ENCODE results near the gene CFAP92.

The CFAP92 gene, protein sequence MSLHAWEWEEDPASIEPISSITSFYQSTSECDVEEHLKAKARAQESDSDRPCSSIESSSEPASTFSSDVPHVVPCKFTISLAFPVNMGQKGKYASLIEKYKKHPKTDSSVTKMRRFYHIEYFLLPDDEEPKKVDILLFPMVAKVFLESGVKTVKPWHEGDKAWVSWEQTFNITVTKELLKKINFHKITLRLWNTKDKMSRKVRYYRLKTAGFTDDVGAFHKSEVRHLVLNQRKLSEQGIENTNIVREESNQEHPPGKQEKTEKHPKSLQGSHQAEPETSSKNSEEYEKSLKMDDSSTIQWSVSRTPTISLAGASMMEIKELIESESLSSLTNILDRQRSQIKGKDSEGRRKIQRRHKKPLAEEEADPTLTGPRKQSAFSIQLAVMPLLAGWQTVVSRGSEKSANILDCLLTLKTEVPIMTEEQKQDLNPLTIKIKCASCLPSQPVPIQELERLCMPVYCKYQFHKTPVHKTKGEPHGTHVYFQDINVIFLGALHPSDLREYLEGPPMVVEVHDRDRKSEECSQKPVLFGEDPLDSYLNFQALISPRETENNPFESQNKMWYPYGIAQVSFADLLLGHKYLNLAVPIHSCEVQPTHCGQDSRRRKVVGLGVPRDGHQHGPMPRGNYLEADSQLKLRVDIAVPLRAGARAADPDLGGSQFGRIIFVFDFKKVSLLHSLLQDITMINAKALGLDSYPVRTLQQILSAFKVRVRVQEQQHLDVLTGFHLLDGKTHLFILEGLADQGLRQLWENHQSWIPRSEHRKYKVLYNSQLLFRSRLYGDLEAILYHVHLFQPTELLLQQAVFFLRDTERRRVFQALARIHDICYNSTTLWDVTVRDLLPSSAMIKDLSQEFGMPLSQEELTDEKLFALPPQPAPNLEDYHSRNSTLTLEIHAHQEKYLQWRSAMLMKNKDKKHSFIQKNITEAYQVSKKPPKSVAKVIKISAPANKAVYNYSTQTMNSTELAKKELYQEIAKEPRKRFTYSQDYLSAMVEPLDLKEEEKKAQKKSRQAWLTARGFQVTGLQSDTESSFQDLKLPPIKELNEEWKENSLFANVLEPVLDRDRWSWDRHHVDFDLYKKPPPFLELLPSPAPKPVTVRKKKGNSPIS

GRCh38 chr3:128993461-128994172 is at the start of gene CFAP92:
CFAP92 (minus strand) TSS chr3:128994076; CDS start chr3:128993304, 772 bp downstream.
- no peak for TF ChIP-seq POLR2A (IDR thresholded peaks at IDR 0.05; ENCODE audit: low read depth, low read length)
- FAIRE-seq (no peak), DNase-seq (ENCODE audit: insufficient read length, low spot score) (no peak)

DNA sequence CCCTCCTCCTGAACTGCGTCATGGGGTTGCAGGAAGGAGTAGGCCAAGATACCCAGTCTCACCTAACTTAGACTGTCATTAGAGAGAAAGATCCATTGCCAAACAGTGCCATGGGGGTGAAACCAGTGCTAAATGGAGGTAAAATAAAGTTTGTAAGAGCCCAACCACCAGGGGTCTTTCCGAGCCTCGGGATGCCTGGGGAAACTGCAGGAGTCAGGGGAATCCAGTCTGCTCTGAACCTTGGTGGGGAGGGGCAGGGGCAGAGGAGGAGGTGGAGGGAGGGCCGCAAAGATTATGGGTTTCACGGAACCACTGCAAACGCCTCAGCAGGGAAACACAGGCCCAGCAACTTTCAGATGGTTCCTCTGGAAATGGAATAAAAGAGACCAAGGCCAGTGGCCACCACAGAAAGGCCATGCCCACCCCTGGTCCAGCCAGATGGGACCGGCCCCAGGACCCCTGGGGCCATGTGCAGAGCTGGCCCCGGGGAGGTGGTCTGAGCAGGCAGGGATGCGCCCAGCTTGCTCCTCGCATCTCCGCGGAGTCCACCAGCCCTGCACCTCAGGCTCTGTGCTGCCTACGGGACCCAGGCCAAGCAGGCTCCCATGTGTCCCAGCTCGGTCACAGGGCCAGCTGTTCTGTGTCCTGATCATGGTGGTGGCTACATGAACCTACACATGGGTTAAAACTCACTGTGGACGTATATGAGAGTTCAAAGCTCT is 46.9 kb upstream of the CFAP92 start:
- TF ChIP-seq POLR2A (IDR thresholded peaks at IDR 0.05; ENCODE audit: low read depth, low read length), result no peak
- DNase-seq (ENCODE audit: insufficient read length, low spot score) (no peak), FAIRE-seq (no peak)

DNA sequence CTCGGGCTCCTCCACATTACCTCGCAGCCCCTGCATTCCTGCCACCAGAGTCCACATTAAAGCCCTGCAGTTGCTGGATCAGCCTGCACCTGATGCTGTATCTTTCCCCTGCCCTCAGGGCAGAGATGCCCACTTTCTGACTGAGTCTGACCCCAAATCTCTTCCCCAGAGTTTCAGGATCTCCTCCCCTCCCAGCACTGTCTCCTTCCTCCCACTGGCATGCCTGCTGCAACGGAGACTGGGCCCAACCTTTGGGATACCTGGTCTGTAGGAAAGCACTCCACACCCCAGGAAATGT is 46.1 kb upstream of the CFAP92 start:
- DNase-seq (ENCODE audit: insufficient read length, low spot score) (no peak), FAIRE-seq (no peak)
- no peak for TF ChIP-seq POLR2A (IDR thresholded peaks at IDR 0.05; ENCODE audit: low read depth, low read length)

- no peak for TF ChIP-seq POLR2A (IDR thresholded peaks at IDR 0.05; ENCODE audit: low read depth, low read length)
- DNase-seq (ENCODE audit: insufficient read length, low spot score), result no peak
- FAIRE-seq, result no peak
These were observed 45.6 kb upstream of the CFAP92 start for GRCh38 chr3:129039271-129040038.

GRCh38 chr3:129038121-129038855 is 44.4 kb upstream of the CFAP92 start:
- DNase-seq (ENCODE audit: insufficient read length, low spot score) (no peak), FAIRE-seq (no peak)
- TF ChIP-seq POLR2A (IDR thresholded peaks at IDR 0.05; ENCODE audit: low read depth, low read length), result no peak

DNA sequence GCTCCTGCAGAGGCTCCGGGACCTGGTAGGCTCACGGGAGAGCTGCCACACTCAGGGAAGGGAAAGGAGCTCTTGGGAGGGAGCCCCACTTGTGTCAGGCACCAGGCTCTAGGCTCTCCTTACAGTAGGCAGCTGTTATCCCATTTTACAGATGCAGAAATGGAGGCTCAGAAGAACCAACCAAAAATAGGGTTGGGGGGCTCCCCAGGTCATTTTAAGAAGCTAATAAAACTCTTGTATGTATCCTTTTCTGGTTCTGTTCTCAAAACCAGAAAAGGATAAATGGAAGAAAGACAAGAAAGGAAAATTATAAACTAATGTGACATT is 43.2 kb upstream of the CFAP92 start:
- DNase-seq (ENCODE audit: insufficient read length, low spot score), result no peak
- no peak for TF ChIP-seq POLR2A (IDR thresholded peaks at IDR 0.05; ENCODE audit: low read depth, low read length)
- FAIRE-seq, result no peak

DNA sequence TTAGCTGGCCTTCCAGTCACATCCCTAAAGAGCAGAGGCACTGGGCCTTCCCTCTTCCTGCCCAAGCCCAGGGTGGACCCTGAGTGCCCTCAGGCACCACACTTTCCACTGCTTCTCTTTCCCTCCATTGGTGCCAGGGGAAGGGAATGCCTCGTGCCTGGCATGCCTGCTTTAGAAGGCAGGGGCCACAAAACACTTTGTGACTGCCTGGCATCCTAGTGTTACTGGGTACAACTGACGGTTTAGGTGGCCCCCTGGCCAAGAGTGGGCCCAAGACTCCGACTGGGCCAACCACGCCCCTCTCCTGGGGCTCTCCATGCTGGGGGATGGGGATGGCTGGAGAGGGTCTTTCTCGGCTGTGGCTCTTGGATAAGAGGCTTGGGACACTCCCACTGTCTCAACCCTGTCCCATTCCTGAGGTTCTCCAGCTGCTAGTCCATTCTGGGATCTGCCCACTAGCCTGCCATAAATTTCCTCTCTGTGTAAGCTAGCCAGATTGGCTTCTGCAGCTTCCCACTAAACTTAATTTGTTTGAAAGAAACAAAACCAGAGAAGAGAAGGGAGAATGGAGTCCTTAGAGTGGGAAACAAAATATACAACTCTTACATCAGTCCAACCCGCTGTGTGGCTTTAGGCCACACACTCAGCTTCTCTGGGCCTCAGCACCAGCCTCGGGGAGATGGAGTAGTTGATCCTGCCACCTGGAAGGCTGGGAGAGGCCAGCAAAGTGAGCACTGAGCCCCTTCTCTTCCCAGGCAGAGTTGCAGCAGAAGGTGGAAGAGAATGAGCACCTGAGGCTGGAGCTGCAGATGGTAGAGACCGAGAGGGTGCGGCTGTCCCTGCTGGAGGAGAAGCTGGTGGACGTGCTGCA is 42.6 kb upstream of the CFAP92 start:
- no peak for DNase-seq (ENCODE audit: insufficient read length, low spot score)
- no peak for TF ChIP-seq POLR2A (IDR thresholded peaks at IDR 0.05; ENCODE audit: low read depth, low read length)
- no peak for FAIRE-seq

DNA sequence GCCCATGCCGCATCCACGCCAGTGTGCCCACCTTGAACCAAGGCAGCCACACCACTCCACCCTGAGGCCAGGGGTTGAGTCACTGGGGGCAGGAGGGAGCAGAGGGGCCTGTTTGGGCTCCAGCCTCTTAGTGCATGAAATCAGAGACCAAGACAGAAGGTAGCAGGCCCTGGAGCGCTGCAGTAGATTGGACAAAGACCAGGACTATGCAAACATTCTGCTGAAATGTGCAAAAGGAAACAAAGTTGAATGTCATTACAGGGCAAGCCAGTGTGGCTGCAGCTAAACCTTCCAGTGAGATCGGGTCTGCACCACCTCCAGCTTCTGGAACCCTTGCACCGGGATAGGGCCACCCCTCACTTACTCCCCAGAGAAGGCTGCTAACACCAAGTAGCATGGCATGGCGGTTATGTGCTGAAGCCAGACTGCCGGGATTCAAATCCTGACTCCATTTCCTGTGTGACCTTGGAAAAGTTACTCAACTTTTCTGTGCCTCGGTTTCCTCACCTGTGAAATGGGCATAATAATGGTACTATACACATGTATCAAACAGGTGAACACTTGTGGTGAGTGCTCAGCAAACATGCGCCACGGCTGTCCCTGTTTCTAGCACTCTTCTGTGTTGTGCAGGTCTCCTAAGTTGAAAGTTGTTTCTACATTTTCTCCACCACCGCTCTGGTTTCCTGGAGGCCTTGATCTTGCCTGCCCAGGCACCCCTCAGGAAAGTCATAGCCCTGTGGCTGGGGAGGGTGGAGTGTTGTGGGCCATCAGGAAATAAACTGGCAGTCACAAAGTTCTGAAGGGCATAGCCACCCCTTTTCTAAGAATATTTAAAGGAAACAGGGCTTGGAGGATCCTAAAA is 41.7 kb upstream of the CFAP92 start:
- no peak for TF ChIP-seq POLR2A (IDR thresholded peaks at IDR 0.05; ENCODE audit: low read depth, low read length)
- DNase-seq (ENCODE audit: insufficient read length, low spot score), result no peak
- no peak for FAIRE-seq

GRCh38 chr3:129034642-129035041 is 40.8 kb upstream of the CFAP92 start:
- TF ChIP-seq POLR2A (IDR thresholded peaks at IDR 0.05; ENCODE audit: low read depth, low read length), result no peak
- FAIRE-seq (no peak), DNase-seq (ENCODE audit: insufficient read length, low spot score) (no peak)

- FAIRE-seq (no peak), DNase-seq (ENCODE audit: insufficient read length, low spot score) (no peak)
- TF ChIP-seq POLR2A (IDR thresholded peaks at IDR 0.05; ENCODE audit: low read depth, low read length), result no peak
These were observed 39.9 kb upstream of the CFAP92 start for GRCh38 chr3:129033633-129034321.
